ENCODE results near the gene BCL2.

Gene BCL2

DNA sequence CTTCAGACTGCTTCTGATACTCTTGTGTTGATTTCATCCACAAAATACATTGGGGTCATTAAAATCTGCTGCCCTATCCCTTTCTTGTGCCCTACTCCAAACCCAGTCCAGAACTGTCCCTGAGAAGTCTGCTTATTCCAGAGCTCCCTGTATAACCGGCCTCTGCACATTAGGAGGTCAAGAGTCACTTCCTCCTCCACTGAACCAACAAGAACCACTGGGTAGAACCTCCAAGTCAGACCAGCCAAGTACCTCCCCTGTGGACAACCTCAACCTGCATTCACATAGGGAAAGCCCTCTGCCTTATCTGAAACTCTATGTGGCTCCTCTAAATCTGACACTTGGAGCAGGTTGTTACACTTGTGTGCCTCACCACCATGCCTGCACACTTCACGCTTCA lies 25.3 kb upstream of the BCL2 start:
- Histone ChIP-seq H3K27ac (ENCODE audit: insufficient read depth in 1 of 2, low read depth in 1 of 2, low read length in 2 of 2, poor library complexity in 1 of 2, severe bottlenecking in 2 of 2) (no peak overlapping the region), H3K36me3 (ENCODE audit: control insufficient read depth in 4 of 4, insufficient read depth in 4 of 4, low read length in 3 of 4) (peaks cover 10 to 76% (median 48%) of the 10 kb centered on the region in 4 experiments), H3K4me3 (ENCODE audit: control insufficient read depth in 1 of 7, extremely low read depth in 1 of 7, insufficient read depth in 4 of 7, low read depth in 2 of 7, low read length in 6 of 7) (no peak overlapping the region), H3K27me3 (replicated peaks in 2 of 5; ENCODE audit: control insufficient read depth in 4 of 5, insufficient read depth in 5 of 5, low read length in 4 of 5) (no peaks in the 10 kb centered on the region), H3K4me1 (ENCODE audit: control extremely low read depth in 1 of 4, control insufficient read depth in 4 of 4, insufficient read depth in 4 of 4, low read length in 3 of 4) (no peaks in the 10 kb centered on the region), H3K9me3 (ENCODE audit: control extremely low read depth in 1 of 5, control insufficient read depth in 4 of 5, insufficient read depth in 2 of 5, low read depth in 1 of 5, low read length in 4 of 5) (no peaks in the 10 kb centered on the region)
- no peak for DNase-seq
- ChIA-PET POLR2A (no interaction called here), CTCF (interaction anchor here (0.9 to 9.6 kb wide), 2 partner anchors 11 to 94 kb away, joined by 3 to 66 read pairs; no protein-coding TSS in a partner anchor)
- 86% methylated on average over 2 of the region's 2 CpGs for WGBS (ENCODE audit: insufficient coverage)

DNA sequence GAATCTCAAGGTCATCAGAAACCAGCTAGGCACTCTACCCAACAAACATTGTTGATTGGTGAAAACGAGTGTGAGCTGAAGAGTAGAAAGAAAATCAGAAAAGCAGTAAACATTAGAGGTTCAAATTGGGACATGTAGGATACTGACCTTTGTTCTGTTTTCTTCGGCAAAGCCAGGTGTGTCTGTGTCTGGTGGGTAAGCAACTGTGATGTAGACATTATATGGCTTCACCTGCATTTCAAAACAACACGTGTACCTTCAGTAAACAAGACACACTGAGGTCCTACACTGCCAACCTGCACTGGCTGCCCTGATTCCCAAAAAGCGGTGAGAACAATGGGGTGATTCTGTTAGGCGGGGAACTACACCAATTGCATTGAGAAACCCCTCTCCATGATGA lies 24.7 kb upstream of the BCL2 start:
- 100% methylated on average over 3 of the region's 5 CpGs for WGBS (ENCODE audit: insufficient coverage)
- no peaks in the 10 kb centered on the region for H3K27me3 ChIP-seq (replicated peaks in 2 of 5; ENCODE audit: control insufficient read depth in 4 of 5, insufficient read depth in 5 of 5, low read length in 4 of 5)
- ChIA-PET CTCF (interaction anchor here (0.7 to 9.6 kb wide), 4 partner anchors 12 to 650 kb away, joined by 3 to 66 read pairs (median 3); no protein-coding TSS in a partner anchor), POLR2A (no interaction called here)
- no peak overlapping the region for H3K27ac ChIP-seq (ENCODE audit: insufficient read depth in 1 of 2, low read depth in 1 of 2, low read length in 2 of 2, poor library complexity in 1 of 2, severe bottlenecking in 2 of 2)
- H3K9me3 ChIP-seq (ENCODE audit: control extremely low read depth in 1 of 5, control insufficient read depth in 4 of 5, insufficient read depth in 2 of 5, low read depth in 1 of 5, low read length in 4 of 5), result no peaks in the 10 kb centered on the region
- no peak overlapping the region for H3K4me3 ChIP-seq (ENCODE audit: control insufficient read depth in 1 of 7, extremely low read depth in 1 of 7, insufficient read depth in 4 of 7, low read depth in 2 of 7, low read length in 6 of 7)
- DNase-seq, result no peak
- H3K36me3 ChIP-seq (ENCODE audit: control insufficient read depth in 4 of 4, insufficient read depth in 4 of 4, low read length in 3 of 4), result peaks cover 10 to 72% (median 44%) of the 10 kb centered on the region in 4 experiments
- H3K4me1 ChIP-seq (ENCODE audit: control extremely low read depth in 1 of 4, control insufficient read depth in 4 of 4, insufficient read depth in 4 of 4, low read length in 3 of 4), result no peaks in the 10 kb centered on the region

DNA sequence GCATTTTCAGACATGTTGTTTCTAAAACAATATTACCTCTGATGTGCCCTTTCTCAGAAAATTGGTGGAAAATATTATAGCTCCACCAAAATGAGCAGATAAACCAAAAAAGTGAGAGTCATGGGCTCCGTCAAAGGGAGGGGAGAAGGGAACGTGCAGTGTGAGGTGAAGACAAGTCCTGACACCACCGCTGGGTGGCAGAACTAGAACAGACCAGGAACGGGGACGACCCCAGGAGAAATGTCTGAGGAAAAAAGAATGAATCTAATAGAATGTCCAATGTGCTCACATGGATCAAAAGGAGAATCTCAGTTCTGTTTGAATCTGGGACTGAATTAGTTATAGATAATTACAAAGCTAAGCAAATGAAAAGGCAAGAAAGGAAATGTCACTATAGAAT lies 22.6 kb upstream of the BCL2 start:
- no peaks in the 10 kb centered on the region for H3K27me3 ChIP-seq (replicated peaks in 2 of 5; ENCODE audit: control insufficient read depth in 4 of 5, insufficient read depth in 5 of 5, low read length in 4 of 5)
- no peaks in the 10 kb centered on the region for H3K9me3 ChIP-seq (ENCODE audit: control extremely low read depth in 1 of 5, control insufficient read depth in 4 of 5, insufficient read depth in 2 of 5, low read depth in 1 of 5, low read length in 4 of 5)
- no peak overlapping the region for H3K27ac ChIP-seq (ENCODE audit: insufficient read depth in 1 of 2, low read depth in 1 of 2, low read length in 2 of 2, poor library complexity in 1 of 2, severe bottlenecking in 2 of 2)
- peaks cover 17 to 74% (median 45%) of the 10 kb centered on the region in 4 experiments for H3K36me3 ChIP-seq (ENCODE audit: control insufficient read depth in 4 of 4, insufficient read depth in 4 of 4, low read length in 3 of 4)
- DNase-seq, result peak in 2 of 3 donors; percentile 56 to 63
- whole genome bisulfite sequencing (ENCODE audit: insufficient coverage), result 57% methylated on average over 5 of the region's 5 CpGs
- H3K4me3 ChIP-seq (ENCODE audit: control insufficient read depth in 1 of 7, extremely low read depth in 1 of 7, insufficient read depth in 4 of 7, low read depth in 2 of 7, low read length in 6 of 7), result no peak overlapping the region
- ChIA-PET POLR2A (no interaction called here), CTCF (interaction anchor here (0.6 to 9.6 kb wide), 9 partner anchors 11 to 756 kb away, joined by 3 to 66 read pairs (median 3); no protein-coding TSS in a partner anchor)
- H3K4me1 ChIP-seq (ENCODE audit: control extremely low read depth in 1 of 4, control insufficient read depth in 4 of 4, insufficient read depth in 4 of 4, low read length in 3 of 4), result no peaks in the 10 kb centered on the region

- no peak overlapping the region for H3K27ac ChIP-seq (ENCODE audit: insufficient read depth in 1 of 2, low read depth in 1 of 2, low read length in 2 of 2, poor library complexity in 1 of 2, severe bottlenecking in 2 of 2)
- no peak overlapping the region for H3K4me3 ChIP-seq (ENCODE audit: control insufficient read depth in 1 of 7, extremely low read depth in 1 of 7, insufficient read depth in 4 of 7, low read depth in 2 of 7, low read length in 6 of 7)
- H3K4me1 ChIP-seq (ENCODE audit: control extremely low read depth in 1 of 4, control insufficient read depth in 4 of 4, insufficient read depth in 4 of 4, low read length in 3 of 4), result no peaks in the 10 kb centered on the region
- POLR2A ChIA-PET, result no interaction called here
- peak; percentile 70 to 84 (median 78) for DNase-seq
- no CpG with 5 or more reads among the region's 4 CpGs for WGBS (ENCODE audit: insufficient coverage)
- H3K27me3 ChIP-seq (replicated peaks in 2 of 5; ENCODE audit: control insufficient read depth in 4 of 5, insufficient read depth in 5 of 5, low read length in 4 of 5), result no peaks in the 10 kb centered on the region
- no peaks in the 10 kb centered on the region for H3K9me3 ChIP-seq (ENCODE audit: control extremely low read depth in 1 of 5, control insufficient read depth in 4 of 5, insufficient read depth in 2 of 5, low read depth in 1 of 5, low read length in 4 of 5)
- H3K36me3 ChIP-seq (ENCODE audit: control insufficient read depth in 4 of 4, insufficient read depth in 4 of 4, low read length in 3 of 4), result peaks cover 27 to 70% (median 40%) of the 10 kb centered on the region in 4 experiments
- CTCF ChIA-PET, result interaction anchor here (0.9 to 9.6 kb wide), 19 partner anchors 9 to 702 kb away, joined by 3 to 66 read pairs (median 5); no protein-coding TSS in a partner anchor
These were observed 20.4 kb upstream of the BCL2 start for GRCh38 chr18:63339920-63340484.

DNA sequence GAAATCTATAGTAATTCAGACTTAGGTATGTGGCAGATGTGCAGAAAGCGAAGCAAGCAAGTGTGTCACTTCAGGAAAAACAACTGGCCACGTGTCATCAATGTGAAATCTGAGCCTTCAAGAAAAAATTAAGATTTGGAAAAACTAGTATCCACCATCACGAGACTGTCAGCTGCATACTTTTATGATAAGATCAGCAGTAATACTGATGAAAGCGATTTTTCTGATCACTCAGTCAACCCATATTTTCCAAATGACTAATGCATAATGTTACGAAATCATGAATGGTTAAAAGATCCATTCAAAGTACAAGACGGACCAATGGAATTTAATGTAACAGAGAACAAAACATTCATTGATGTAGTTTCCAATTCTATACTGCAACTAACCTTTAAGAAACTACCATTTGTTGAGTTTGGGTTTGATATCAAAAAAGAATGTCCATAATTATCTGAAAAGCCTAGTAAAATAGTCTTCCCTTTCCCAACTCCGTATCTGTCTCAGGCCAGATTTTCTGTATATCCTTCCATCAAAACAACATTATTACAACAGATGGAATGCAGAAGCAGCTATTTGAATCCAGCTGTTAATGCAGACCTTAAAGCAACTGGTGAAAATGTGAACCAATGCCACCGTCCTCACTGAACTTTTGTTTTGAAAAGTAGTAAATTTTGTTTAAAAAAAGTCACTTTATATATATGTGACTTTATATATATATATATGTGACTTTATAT lies 17.0 kb upstream of the BCL2 start:
- DNase-seq, result no peak
- POLR2A ChIA-PET, result no interaction called here
- 100% methylated on average over 4 of the region's 8 CpGs for WGBS (ENCODE audit: insufficient coverage)
- H3K4me1 ChIP-seq (ENCODE audit: control extremely low read depth in 1 of 4, control insufficient read depth in 4 of 4, insufficient read depth in 4 of 4, low read length in 3 of 4), result no peaks in the 10 kb centered on the region
- H3K27me3 ChIP-seq (replicated peaks in 2 of 5; ENCODE audit: control insufficient read depth in 4 of 5, insufficient read depth in 5 of 5, low read length in 4 of 5), result no peaks in the 10 kb centered on the region
- H3K9me3 ChIP-seq (ENCODE audit: control extremely low read depth in 1 of 5, control insufficient read depth in 4 of 5, insufficient read depth in 2 of 5, low read depth in 1 of 5, low read length in 4 of 5), result no peaks in the 10 kb centered on the region
- H3K36me3 ChIP-seq (ENCODE audit: control insufficient read depth in 4 of 4, insufficient read depth in 4 of 4, low read length in 3 of 4), result peaks cover 37 to 69% (median 50%) of the 10 kb centered on the region in 4 experiments
- H3K4me3 ChIP-seq (ENCODE audit: control insufficient read depth in 1 of 7, extremely low read depth in 1 of 7, insufficient read depth in 4 of 7, low read depth in 2 of 7, low read length in 6 of 7), result no peak overlapping the region
- no peak overlapping the region for H3K27ac ChIP-seq (ENCODE audit: insufficient read depth in 1 of 2, low read depth in 1 of 2, low read length in 2 of 2, poor library complexity in 1 of 2, severe bottlenecking in 2 of 2)
- CTCF ChIA-PET, result interaction anchor here (1.3 to 1.8 kb wide), 3 partner anchors 108 to 320 kb away, joined by 3 to 7 read pairs (median 3); no protein-coding TSS in a partner anchor

DNA sequence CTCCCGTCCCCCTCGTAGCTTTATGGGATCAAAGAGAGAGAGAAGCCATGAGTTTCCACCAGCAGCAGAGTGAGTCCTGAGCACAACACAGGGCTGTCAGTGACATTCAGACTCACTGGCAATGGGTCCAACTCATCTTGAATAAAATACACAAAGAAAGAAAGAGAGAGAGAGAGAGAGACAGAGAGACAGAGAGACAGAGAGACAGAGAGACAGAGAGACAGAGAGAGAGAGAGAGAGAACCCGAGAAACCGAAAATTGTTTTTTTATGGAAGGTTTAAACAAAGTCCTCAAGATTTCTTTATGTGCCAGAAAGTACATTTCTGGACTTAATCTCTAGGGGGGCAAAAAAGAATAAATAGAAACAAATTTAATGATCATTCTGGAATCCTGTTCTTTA lies 11.5 kb upstream of the BCL2 start:
- H3K36me3 ChIP-seq (ENCODE audit: control insufficient read depth in 4 of 4, insufficient read depth in 4 of 4, low read length in 3 of 4), result peaks cover 20 to 50% (median 44%) of the 10 kb centered on the region in 4 experiments
- WGBS (ENCODE audit: insufficient coverage), result 100% methylated on average over 1 of the region's 4 CpGs
- ChIA-PET POLR2A (no interaction called here), CTCF (interaction anchor here (0.7 to 1.5 kb wide), 5 partner anchors 9 to 316 kb away, joined by 3 to 4 read pairs (median 3); no protein-coding TSS in a partner anchor)
- no peak overlapping the region for H3K27ac ChIP-seq (ENCODE audit: insufficient read depth in 1 of 2, low read depth in 1 of 2, low read length in 2 of 2, poor library complexity in 1 of 2, severe bottlenecking in 2 of 2)
- H3K4me1 ChIP-seq (ENCODE audit: control extremely low read depth in 1 of 4, control insufficient read depth in 4 of 4, insufficient read depth in 4 of 4, low read length in 3 of 4), result no peaks in the 10 kb centered on the region
- no peak overlapping the region for H3K4me3 ChIP-seq (ENCODE audit: control insufficient read depth in 1 of 7, extremely low read depth in 1 of 7, insufficient read depth in 4 of 7, low read depth in 2 of 7, low read length in 6 of 7)
- DNase-seq, result no peak
- H3K9me3 ChIP-seq (ENCODE audit: control extremely low read depth in 1 of 5, control insufficient read depth in 4 of 5, insufficient read depth in 2 of 5, low read depth in 1 of 5, low read length in 4 of 5), result no peaks in the 10 kb centered on the region
- H3K27me3 ChIP-seq (replicated peaks in 2 of 5; ENCODE audit: control insufficient read depth in 4 of 5, insufficient read depth in 5 of 5, low read length in 4 of 5), result no peaks in the 10 kb centered on the region

All from common myeloid progenitor, CD34-positive (primary cell).